Skeletal muscle tissue (tissue), 4 donors: ENCODE data around the gene GNPTAB. TPM values are rescaled to one million over a fixed set of nuclear protein-coding genes. Genes with fewer than 3 reads are reported as not detected.

ENCODE experiments used
- H3K27ac ChIP-seq: one replicate; pipeline ENCODE4 v1.7.0; 2013; ENCODE audit warnings: mild to moderate bottlenecking, low read depth, low read length, inconsistent platforms
- H3K27me3 ChIP-seq, 3 donors: one replicate each; pipeline ENCODE4 v1.7.0; 2013; ENCODE audit warnings: low read length in 3 of 3; ENCODE audit not compliant: control insufficient read depth in 3 of 3, insufficient read depth in 3 of 3
- H3K36me3 ChIP-seq, 3 donors: one replicate each; pipeline ENCODE4 v1.7.0; 2013; ENCODE audit warnings: low read length in 3 of 3; ENCODE audit not compliant: control insufficient read depth in 3 of 3, insufficient read depth in 3 of 3
- H3K4me1 ChIP-seq, 3 donors: one replicate each; pipeline ENCODE4 v1.7.0; 2013; ENCODE audit warnings: low read length in 3 of 3, mild to moderate bottlenecking in 3 of 3; ENCODE audit not compliant: control insufficient read depth in 3 of 3, insufficient read depth in 3 of 3
- H3K4me3 ChIP-seq, 3 donors: one replicate each; pipeline ENCODE4 v1.7.0; 2013; ENCODE audit warnings: low read length in 3 of 3
- H3K9ac ChIP-seq, 3 donors: one replicate each; pipeline ENCODE4 v1.7.0; 2013; ENCODE audit warnings: low read length in 3 of 3, mild to moderate bottlenecking in 3 of 3, moderate library complexity in 2 of 3, low read depth in 1 of 3
- H3K9me3 ChIP-seq, 3 donors: one replicate each; pipeline ENCODE4 v1.7.0; 2013; ENCODE audit warnings: low read length in 3 of 3; ENCODE audit not compliant: control insufficient read depth in 3 of 3
- total RNA-seq: library from RNA; depleted of rRNA; stranded (reverse); fragments of >200 nt; gene quantifications from one replicate; pipeline ENCODE4 v1.2.3, GENCODE V29; 2014
- donor health status: Osteomylitis.

GNPTAB gene
- total RNA-seq, 1 donor from 2014 or later, result 10.4 TPM

- Histone ChIP-seq H3K9me3 (no peaks in the 10 kb centered on the region), H3K36me3 (peaks cover 0 to 15% (median 7%) of the 10 kb centered on the region in 3 donors), H3K27ac (no peak overlapping the region), H3K4me1 (no peaks in the 10 kb centered on the region), H3K9ac (no peak overlapping the region), H3K27me3 (no peaks in the 10 kb centered on the region), H3K4me3 (no peak overlapping the region)
Measured at GRCh38 chr12:101733166-101733565, 97.6 kb downstream of the GNPTAB start.

GRCh38 chr12:101732318-101732717 is 98.4 kb downstream of the GNPTAB start:
- H3K9me3 ChIP-seq, result no peaks in the 10 kb centered on the region
- H3K36me3 ChIP-seq, result peaks cover 0 to 15% (median 7%) of the 10 kb centered on the region in 3 donors
- no peak overlapping the region for H3K4me3 ChIP-seq
- H3K9ac ChIP-seq, result no peak overlapping the region
- no peaks in the 10 kb centered on the region for H3K4me1 ChIP-seq
- H3K27me3 ChIP-seq, result no peaks in the 10 kb centered on the region
- H3K27ac ChIP-seq, result no peak overlapping the region

DNA sequence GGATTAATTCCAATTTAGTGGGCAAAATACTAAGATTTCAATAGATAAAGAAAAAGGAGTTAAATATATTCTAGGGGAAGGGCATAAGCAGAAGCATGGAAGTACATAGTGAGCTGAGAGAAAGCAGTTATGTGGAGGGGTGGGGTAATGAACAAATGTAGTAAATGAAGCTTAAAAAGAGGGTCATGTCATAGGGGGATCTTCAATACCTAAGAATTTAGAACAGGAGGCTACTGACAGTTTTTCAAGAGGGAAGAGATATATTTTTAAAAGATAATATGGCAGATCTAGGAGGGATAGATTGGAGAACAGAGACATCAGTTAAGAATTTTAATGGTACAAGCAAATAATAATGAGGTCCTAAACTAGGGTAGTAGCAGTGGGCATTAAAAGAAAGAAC is 100.9 kb downstream of the GNPTAB start:
- Histone ChIP-seq H3K27ac (no peak overlapping the region), H3K27me3 (no peaks in the 10 kb centered on the region), H3K36me3 (peaks cover 4 to 26% (median 18%) of the 10 kb centered on the region in 3 donors), H3K9me3 (no peaks in the 10 kb centered on the region), H3K4me3 (no peak overlapping the region), H3K4me1 (no peaks in the 10 kb centered on the region), H3K9ac (no peak overlapping the region)

GRCh38 chr12:101727098-101727497 is 103.7 kb downstream of the GNPTAB start:
- peaks cover 4 to 29% (median 21%) of the 10 kb centered on the region in 3 donors for H3K36me3 ChIP-seq
- no peak overlapping the region for H3K9ac ChIP-seq
- no peak overlapping the region for H3K4me3 ChIP-seq
- no peaks in the 10 kb centered on the region for H3K9me3 ChIP-seq
- H3K27ac ChIP-seq, result no peak overlapping the region
- H3K27me3 ChIP-seq, result no peaks in the 10 kb centered on the region
- H3K4me1 ChIP-seq, result no peaks in the 10 kb centered on the region

- Histone ChIP-seq H3K36me3 (peaks cover 4 to 23% (median 16%) of the 10 kb centered on the region in 3 donors), H3K27ac (no peak overlapping the region)
Measured at GRCh38 chr12:101722392-101722791, 108.4 kb downstream of the GNPTAB start.

DNA sequence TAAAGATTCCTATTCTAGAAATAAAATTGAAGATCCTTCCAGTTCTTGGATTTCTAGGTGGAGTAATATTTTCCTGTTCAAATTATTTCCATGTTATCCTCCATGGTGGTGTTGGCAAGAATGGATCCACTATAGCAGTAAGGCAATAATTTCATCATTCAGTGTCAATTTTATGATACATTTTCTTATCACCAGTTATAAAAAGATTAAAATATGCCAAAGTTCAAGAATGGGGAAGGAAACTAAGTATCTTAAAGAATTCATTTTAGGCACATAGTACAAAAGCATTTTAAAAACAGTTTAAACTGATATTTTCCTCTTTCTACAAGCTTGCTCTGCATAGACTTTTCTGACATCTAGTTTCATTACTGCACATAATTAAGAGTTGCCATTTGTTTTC is 110.6 kb downstream of the GNPTAB start:
- Histone ChIP-seq H3K9me3 (no peaks in the 10 kb centered on the region), H3K4me3 (no peak overlapping the region), H3K36me3 (peaks cover 0 to 13% (median 5%) of the 10 kb centered on the region in 3 donors), H3K27me3 (no peaks in the 10 kb centered on the region), H3K4me1 (peaks cover 0 to under 1% (median 0%) of the 10 kb centered on the region in 3 donors), H3K27ac (no peak overlapping the region), H3K9ac (no peak overlapping the region)

More at GRCh38 chr12:101722392-101722791, 108.4 kb downstream of the GNPTAB start:
- no peaks in the 10 kb centered on the region for H3K4me1 ChIP-seq
- no peaks in the 10 kb centered on the region for H3K27me3 ChIP-seq
- H3K9me3 ChIP-seq, result no peaks in the 10 kb centered on the region
- H3K4me3 ChIP-seq, result no peak overlapping the region
- no peak overlapping the region for H3K9ac ChIP-seq

DNA sequence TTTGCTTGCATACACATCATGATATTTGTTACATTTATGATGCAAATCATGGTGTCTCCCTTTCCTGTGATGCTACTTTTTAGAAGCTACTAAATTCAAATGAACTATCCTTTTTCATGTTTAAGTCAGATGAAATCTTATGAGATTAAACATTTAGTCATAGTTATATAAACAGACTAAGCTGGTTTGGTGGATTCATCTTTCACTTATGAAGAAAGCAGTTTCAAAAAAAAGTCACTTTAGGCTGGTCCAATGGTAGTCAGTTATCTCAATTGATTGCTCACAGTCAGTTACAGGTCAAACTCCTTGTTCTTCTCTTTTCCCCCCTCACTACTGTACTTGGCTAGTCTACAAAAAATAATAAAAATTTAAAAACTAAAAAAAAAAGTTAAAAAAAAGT is 111.2 kb downstream of the GNPTAB start:
- Histone ChIP-seq H3K36me3 (peaks cover 0 to 11% (median 5%) of the 10 kb centered on the region in 3 donors), H3K9me3 (no peaks in the 10 kb centered on the region)

GRCh38 chr12:101714877-101715444 is 115.8 kb downstream of the GNPTAB start:
- Histone ChIP-seq H3K9ac (peak overlapping the region in 1 of 3 donors; percentile 8), H3K4me3 (no peak overlapping the region), H3K4me1 (peaks cover 11 to 13% (median 12%) of the 10 kb centered on the region in 3 donors), H3K9me3 (no peaks in the 10 kb centered on the region), H3K27ac (no peak overlapping the region), H3K36me3 (no peaks in the 10 kb centered on the region), H3K27me3 (no peaks in the 10 kb centered on the region)

More for the DNA sequence above, 111.2 kb downstream of the GNPTAB start:
- no peak overlapping the region for H3K4me3 ChIP-seq
- peaks cover 0 to 3% (median 0%) of the 10 kb centered on the region in 3 donors for H3K4me1 ChIP-seq
- H3K27ac ChIP-seq, result no peak overlapping the region
- no peak overlapping the region for H3K9ac ChIP-seq
- H3K27me3 ChIP-seq, result no peaks in the 10 kb centered on the region

- Histone ChIP-seq H3K27ac (peak overlapping the region; percentile 39), H3K27me3 (no peaks in the 10 kb centered on the region), H3K4me3 (no peak overlapping the region), H3K36me3 (peaks cover 0 to 3% (median 0%) of the 10 kb centered on the region in 3 donors), H3K9me3 (no peaks in the 10 kb centered on the region), H3K4me1 (peaks cover 11 to 13% (median 12%) of the 10 kb centered on the region in 3 donors), H3K9ac (peak overlapping the region in 1 of 3 donors; percentile 68)
Measured at GRCh38 chr12:101713930-101714329, 116.8 kb downstream of the GNPTAB start.

GRCh38 chr12:101713059-101713682 is 117.6 kb downstream of the GNPTAB start:
- H3K27me3 ChIP-seq, result no peaks in the 10 kb centered on the region
- H3K9ac ChIP-seq, result peak overlapping the region in 2 of 3 donors; percentile 34 to 68
- H3K36me3 ChIP-seq, result peaks cover 0 to 3% (median 0%) of the 10 kb centered on the region in 3 donors
- H3K27ac ChIP-seq, result peak overlapping the region; percentile 39
- H3K4me3 ChIP-seq, result peak overlapping the region; percentile 3 to 55 (median 52)
- H3K9me3 ChIP-seq, result no peaks in the 10 kb centered on the region
- H3K4me1 ChIP-seq, result peaks cover 11 to 13% (median 12%) of the 10 kb centered on the region in 3 donors
